Hepatocyte (in vitro differentiated cells): Measurements from ENCODE around the gene AGT.

Source experiments
- EZH2 ChIP-seq: fragments of 200-600 bp; sonication (generic); IDR thresholded peaks from 2 replicates; pipeline ENCODE4 v1.6.1; 2016; ENCODE audit warnings: antibody characterized with exemption, mild to moderate bottlenecking, borderline replicate concordance
- EZH2phosphoT487 ChIP-seq: fragments of 200-600 bp; sonication (generic); IDR thresholded peaks from one replicate; pipeline ENCODE4 v1.6.1; 2018; ENCODE audit warnings: antibody characterized with exemption, mild to moderate bottlenecking, low read depth, moderate library complexity; ENCODE audit not compliant: unreplicated experiment, severe bottlenecking
- TF ChIP-seq, protein P1 (sequence below): fragments of 200-600 bp; sonication (generic); IDR thresholded peaks from 2 replicates; pipeline ENCODE4 v1.5.1; 2016; ENCODE audit warnings: antibody characterized with exemption, mild to moderate bottlenecking; ENCODE audit not compliant: poor library complexity

DNA sequence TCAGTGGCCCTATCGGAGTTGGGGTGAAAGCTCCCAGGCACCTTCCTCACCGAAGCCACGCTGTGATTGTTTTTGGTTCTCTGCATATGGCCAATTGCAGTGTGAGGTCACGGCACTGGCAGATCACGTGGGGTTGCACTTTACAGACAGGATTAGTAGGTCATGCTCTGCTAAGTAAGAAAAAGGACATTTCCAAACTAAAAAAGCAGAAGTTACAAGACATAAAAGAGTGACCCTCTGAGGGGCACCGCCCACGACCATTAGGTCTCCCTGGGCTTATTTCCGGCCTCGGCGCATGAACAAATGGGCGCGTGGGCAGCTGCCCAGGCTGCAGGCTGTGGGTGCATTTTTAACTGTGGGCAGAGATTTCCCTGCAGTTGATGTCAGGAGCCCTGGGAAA is 35.2 kb upstream of the AGT start:
- TF ChIP-seq, protein P1, sequence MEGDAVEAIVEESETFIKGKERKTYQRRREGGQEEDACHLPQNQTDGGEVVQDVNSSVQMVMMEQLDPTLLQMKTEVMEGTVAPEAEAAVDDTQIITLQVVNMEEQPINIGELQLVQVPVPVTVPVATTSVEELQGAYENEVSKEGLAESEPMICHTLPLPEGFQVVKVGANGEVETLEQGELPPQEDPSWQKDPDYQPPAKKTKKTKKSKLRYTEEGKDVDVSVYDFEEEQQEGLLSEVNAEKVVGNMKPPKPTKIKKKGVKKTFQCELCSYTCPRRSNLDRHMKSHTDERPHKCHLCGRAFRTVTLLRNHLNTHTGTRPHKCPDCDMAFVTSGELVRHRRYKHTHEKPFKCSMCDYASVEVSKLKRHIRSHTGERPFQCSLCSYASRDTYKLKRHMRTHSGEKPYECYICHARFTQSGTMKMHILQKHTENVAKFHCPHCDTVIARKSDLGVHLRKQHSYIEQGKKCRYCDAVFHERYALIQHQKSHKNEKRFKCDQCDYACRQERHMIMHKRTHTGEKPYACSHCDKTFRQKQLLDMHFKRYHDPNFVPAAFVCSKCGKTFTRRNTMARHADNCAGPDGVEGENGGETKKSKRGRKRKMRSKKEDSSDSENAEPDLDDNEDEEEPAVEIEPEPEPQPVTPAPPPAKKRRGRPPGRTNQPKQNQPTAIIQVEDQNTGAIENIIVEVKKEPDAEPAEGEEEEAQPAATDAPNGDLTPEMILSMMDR, result no peak
- TF ChIP-seq EZH2phosphoT487 (no peak), EZH2 (no peak)
